ENCODE measurements around the gene TIPARP. TPM values are rescaled to one million over a fixed set of nuclear protein-coding genes. Genes with fewer than 3 reads are reported as not detected.
A peak's percentile ranks its signal among the peaks of the same experiment; 100 is the strongest.

The TIPARP gene
- total and polyA plus RNA-seq, 2 of the 13 experiments (the other 11 are each of a cell fraction or from before 2014, with no cell fraction given), result 7.3 to 19.7 TPM

DNA sequence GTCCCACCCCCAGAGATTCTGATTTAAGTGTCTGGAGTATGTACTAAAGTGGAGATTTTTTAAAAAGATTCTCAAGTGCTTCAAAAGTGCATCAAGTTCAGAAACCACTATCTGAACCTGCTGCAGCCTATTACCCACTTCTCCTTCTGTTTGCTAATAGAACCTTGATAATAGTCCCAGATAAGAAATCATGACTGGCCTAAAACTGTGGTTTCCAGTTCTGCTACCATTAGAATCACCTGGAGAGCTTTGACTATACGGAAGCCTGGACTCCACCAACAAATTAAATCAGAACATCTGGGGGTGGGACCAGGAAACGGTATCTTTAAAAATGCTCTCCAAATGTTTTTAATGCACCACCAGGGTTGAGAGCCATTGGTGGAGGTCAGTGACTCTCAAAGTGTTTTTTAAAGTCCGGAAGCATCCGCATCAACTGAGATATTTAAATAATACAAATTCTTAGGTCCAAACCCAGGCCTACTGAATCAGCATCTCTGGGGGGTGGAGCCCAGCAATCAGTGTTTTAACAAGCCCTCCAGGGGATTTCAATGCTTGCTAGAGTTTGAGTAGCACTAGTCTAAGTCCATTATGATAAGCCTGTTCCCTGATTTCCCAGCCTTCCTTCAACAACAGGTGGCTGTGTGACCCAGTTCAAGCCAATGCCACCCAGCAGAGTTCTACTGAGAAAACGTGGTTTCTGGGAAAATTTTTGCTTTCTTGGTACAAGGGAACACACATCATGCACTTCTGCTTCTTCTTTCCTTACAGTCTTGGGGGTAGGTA lies 45.4 kb upstream of the TIPARP start (continued):
- TF ChIP-seq ZNF30 (CRISPR knock-in tag; IDR thresholded peaks at IDR 0.05) (no peak), ZNF83 (CRISPR knock-in tag; IDR thresholded peaks at IDR 0.05; ENCODE audit: borderline replicate concordance) (no peak), PAWR (CRISPR knock-in tag; IDR thresholded peaks at IDR 0.05; ENCODE audit: borderline replicate concordance) (no peak), SOX13 (IDR thresholded peaks at IDR 0.05) (no peak), SOX13 (CRISPR knock-in tag; conservative IDR thresholded peaks at IDR 0.05 in 1 of 2, IDR thresholded peaks at IDR 0.05 in 1 of 2) (no peak), ZNF761 (CRISPR knock-in tag; conservative IDR thresholded peaks at IDR 0.05) (no peak), ZFYVE20 (CRISPR knock-in tag; IDR thresholded peaks at IDR 0.05; ENCODE audit: borderline replicate concordance, low read depth) (no peak), PLRG1 (conservative IDR thresholded peaks at IDR 0.05) (no peak)

DNA sequence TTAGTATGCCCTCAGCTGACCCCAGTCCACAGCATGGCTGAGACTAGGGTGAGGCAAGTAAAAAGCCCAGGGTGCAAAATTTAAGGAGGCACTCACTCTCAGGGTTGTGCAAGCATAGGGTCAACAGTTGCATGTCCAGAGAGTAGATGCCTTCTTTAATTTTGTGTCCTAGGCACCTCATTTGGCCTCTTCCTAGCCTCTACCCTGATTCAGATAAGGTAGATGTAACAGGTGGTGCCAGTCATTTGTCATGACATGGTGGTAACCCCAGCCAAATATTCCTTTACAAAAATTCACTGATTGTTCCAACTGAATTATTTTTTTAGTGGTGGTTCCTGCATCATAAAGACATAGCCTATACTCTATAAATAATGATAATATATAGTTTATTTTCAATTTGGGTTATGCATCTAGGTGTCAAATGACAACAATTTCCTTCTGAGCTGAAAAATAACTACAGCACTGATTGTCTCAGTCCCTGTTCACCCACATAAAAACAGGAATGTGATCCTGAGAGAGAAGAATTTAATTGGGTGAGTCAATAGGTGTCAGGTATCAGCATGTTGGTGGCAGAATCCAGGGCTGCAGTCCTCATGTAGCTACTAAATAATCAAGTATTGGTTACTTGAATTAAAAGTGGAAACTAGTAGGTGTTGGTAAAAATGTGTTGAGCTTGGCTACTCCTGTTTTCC lies 44.2 kb upstream of the TIPARP start:
- no peaks in the 10 kb centered on the region for H3K79me2 ChIP-seq (ENCODE audit: insufficient read depth, low read length)
- in situ Hi-C loops (cut with HindIII; ENCODE audit: extremely low pct_ligation_motif_present, low pct_unique_long_range_greater_than_20kb) (no loop called here), intact Hi-C loops (cut with micrococcal nuclease; ENCODE audit: unreplicated experiment) (no loop called here)
- H3K4me3 ChIP-seq (replicated peaks in 1 of 3; ENCODE audit: insufficient read depth in 1 of 3, low read depth in 2 of 3, low read length in 3 of 3), result no peak overlapping the region
- BruUV-seq (replicated peaks), result no TSS peak
- H3K27ac ChIP-seq (ENCODE audit: extremely low read length, insufficient read depth, low read length), result no peak overlapping the region
- no peaks in the 10 kb centered on the region for H3K36me3 ChIP-seq (replicated peaks in 1 of 2; ENCODE audit: control insufficient read depth in 1 of 2, insufficient read depth in 2 of 2, low read length in 2 of 2)
- H3K9ac ChIP-seq (ENCODE audit: insufficient read depth, low read depth, low read length), result no peak overlapping the region
- TF ChIP-seq, protein P1, sequence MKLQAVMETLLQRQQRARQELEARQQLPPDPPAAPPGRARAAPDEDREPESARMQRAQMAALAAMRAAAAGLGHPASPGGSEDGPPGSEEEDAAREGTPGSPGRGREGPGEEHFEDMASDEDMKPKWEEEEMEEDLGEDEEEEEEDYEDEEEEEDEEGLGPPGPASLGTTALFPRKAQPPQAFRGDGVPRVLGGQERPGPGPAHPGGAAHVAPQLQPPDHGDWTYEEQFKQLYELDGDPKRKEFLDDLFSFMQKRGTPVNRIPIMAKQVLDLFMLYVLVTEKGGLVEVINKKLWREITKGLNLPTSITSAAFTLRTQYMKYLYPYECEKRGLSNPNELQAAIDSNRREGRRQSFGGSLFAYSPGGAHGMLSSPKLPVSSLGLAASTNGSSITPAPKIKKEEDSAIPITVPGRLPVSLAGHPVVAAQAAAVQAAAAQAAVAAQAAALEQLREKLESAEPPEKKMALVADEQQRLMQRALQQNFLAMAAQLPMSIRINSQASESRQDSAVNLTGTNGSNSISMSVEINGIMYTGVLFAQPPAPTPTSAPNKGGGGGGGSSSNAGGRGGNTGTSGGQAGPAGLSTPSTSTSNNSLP (IDR thresholded peaks at IDR 0.05; ENCODE audit: low read depth, low read length), result 0 out of 2 replicates have a peak, but pooled peaks have one; percentile 19
- no peak for TF ChIP-seq ZNF879 (CRISPR knock-in tag; IDR thresholded peaks at IDR 0.05)
- DNase-seq (ENCODE audit: low spot score) (no peak), ATAC-seq (no peak), FAIRE-seq (no peak)
- CTCF ChIA-PET (ENCODE audit: low intra/inter-chr PET ratio, low total read pairs), result no interaction called here
- H4K20me1 ChIP-seq (ENCODE audit: insufficient read depth, low read length), result no peaks in the 10 kb centered on the region
- H3K27me3 ChIP-seq (ENCODE audit: control insufficient read depth in 1 of 2, insufficient read depth in 2 of 2, low read length in 2 of 2), result no peaks in the 10 kb centered on the region; a peak in 1 of 5 replicates
- H3K4me1 ChIP-seq (ENCODE audit: insufficient read depth, low read length), result peaks cover 23% of the 10 kb centered on the region
- POLR2A ChIA-PET, result no interaction called here
- H3K9me3 ChIP-seq (ENCODE audit: low read length), result no peaks in the 10 kb centered on the region
- H3K4me2 ChIP-seq (ENCODE audit: low read depth, low read length), result no peak overlapping the region
- H2AFZ ChIP-seq (ENCODE audit: low read length), result no peak overlapping the region
